GM18867 (cell line): ENCODE results near the gene REC8.

Experiments
- ATAC-seq: cut with Tn5 transposase; IDR thresholded peaks from one replicate; pipeline ENCODE4 v1.9.1; 2021; ENCODE audit warnings: mild to moderate bottlenecking, moderate library complexity; ENCODE audit not compliant: unreplicated experiment

Gene REC8

DNA sequence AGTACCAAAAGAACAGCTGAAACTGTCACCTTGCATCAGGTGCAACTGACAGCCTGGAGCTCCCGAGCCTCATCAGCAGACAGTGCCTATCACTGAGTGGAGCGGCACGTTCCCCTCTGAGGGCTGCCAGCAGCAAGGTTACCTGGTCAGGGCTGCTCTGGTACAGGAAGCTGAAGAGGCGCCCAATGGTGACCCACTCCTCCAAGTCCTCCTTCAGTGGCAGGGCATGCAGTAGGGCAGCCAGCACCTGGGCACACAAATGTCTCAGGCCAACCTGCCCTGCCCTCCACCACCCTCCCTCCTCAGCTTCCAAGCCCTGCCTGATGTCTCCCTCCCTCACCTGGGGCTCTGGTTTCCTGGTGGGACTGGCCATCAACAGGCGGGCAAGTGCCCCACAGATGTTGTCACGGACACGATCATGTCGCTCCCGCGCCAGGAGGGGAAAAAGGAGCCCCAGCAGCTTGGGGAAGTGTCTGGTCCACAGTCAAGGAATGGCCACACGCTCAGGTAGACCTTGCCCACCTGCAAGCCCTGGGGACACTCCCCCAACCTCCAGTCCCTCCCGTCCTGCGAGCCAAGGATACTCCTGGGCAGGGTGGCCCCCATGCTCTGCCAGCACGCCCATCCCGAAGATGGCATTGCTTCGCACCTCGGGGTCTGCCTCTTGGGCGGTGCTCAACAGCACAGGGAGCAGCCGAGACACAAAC, 9.6 kb downstream of the REC8 start:
- ATAC-seq: no peak

DNA sequence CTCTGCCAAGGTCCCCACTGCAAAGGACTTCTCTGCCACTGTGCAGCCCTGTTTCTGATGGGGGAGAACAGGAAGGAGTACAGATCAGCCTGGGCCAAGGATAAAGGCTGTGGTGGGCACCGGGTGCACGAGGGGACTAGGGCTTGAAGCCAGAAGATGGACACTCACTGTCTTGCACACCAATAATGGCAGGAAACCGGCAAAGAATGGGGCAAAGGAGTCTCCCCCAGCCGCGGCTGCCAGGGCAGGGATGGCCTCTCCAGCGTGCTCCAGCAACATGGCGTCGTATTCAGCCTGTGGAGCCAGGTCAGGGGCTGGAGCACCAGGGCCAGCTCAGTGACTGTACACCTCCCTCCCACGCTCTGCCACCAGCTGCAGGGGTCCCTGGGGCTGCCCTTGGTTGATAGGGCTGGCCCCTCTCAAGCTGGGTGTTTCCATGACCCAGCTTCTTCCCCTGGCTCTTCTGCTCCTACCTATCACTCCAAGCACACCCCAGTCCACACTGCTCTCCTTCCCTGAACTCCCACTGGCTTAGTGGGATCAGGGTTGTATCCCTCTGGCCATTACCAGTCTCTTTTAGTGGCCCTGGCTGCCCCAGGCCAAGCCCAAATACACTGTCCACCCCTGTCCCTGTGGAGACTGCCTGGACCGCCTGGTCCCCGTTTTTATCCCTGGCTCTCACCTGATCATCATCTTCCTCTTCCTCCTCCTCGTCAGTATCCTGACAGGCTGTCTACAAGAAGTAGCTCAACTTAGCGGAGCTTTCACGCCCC, 10.4 kb downstream of the REC8 start:
- no peak for ATAC-seq

DNA sequence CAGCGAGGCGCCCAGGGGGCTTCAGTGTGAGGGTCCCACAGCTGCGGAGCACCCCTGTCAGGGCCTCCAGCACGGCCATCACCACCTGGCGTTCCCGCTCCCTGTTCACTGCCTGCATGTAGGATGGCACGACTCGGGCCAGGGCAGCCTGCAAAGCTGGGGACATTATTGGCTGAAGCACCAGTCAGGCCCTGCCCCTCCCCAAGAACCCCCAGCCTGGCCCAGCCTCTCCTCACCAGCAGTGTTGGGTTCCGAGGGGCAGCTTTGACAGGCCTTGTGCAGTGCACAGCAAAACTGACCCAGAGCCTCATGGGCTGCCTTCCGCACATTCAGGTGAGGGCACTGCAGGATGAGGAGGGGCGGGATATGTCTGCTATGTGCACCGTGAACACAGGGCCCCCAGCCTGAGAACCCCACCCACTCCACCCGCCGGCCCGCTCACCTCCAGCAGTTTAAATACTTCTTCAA, 11.2 kb downstream of the REC8 start:
- ATAC-seq: no peak

DNA sequence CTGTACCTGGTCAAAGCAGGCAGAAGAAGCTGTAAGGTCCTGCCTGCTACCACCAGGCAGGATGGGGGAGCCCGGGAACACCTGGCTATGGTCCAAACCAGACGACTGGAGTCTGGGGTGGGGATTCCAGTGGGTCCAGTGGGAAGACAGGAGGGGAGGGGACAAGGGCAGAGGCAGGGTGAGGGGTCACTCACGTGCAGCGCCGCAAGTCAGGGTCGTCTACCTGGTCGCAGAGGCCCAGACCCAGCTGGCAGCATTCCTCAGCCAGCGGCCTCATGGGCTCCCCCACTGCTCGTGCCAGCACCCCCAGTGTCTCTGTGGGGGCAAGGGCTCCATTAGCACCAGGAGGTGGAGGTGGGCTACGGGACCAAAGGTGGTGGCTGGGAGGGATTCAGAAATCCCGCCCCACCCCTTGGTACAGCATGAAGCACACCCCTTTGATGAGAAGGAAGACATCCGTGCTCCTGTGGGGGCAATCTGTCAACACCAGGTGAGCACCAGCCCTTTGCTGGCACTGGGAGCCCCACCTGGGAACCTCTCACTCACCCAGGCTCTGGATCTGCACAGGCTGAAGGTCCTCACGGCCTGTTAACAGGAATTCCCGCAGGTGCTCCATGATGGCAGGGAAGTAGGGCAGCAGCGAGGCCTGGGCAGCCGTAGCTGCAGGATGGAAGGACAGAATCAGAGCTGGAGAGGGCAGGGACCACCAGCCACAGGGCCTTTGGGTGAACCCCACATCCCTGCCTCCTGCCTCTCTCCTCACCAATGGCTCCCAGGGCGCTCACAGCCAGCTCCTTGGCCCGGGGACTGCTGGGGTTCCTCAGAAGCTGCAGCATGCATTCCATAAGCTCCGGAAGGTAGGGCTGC, 12.5 kb downstream of the REC8 start:
- no peak for ATAC-seq

DNA sequence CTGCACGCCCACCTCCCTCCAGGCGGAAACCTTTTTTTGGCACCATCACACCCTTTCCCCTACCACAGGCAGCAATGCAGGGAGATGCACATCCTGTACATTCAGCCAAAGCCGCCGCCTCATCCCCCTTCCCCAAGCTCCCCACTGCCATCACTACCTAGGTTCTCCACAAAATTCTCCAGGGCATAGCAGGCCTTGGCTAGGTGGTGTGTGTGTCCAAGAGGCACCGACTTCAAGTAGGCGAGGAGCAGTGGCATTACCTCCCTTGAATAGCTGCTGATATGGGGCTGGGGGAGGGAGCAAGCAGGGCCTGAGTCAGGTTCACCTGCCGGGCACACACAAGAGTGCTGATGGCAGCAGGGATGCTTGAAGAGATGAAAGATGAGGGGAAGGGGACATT, 13.1 kb downstream of the REC8 start:
- ATAC-seq: no peak

DNA sequence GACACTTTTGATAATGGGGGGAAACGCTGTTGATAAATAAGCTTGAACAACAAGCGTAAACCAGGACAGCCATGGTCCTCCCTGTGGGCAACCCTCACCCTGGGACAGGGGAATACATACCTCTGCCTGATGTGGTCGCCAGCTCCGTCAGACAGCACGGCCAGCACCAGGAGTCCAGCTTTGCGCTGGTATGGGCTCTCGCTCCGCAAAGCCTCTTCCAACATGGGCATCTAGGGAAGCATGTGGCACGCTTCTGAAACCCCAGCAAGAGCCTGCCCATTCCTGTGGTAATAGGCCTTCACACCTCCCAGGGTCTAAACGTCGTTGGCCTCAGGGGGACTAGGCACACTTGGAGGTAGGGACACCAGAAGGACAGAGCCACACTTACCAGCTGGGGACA, 13.9 kb downstream of the REC8 start:
- no peak for ATAC-seq

DNA sequence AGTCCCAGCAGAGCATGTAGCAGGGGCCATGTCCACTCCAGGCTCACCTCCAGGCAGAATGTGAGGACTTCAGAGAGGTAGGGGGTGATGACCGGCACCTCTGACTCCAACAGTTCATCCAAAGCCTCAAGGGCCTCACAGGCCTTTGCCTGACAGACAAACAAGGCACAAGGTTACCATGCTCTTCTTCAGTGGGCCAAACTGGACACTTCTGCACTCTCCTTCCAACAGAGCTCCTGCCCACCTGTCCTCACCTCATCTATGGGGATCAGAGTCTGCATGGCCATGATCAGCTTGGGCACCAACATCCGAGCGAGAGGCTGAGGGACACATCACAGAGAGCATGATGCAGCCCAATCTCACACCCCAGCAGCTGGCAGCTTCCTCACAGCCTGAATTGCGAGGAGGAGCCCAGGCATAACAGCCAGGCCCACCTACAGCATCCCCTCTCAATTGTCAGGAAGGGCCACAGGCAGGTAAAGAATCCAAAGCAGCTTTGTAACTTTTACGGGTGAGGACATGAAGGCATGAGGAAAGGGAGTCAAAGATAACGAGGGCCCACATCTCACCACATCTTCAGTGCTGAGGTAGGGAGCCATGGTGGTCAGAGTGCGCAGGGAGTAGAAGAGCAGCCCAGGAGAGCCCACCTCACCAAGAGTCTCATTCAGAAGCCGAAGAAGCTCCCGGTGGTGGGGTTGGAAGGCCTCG, 15.1 kb downstream of the REC8 start:
- ATAC-seq: no peak

DNA sequence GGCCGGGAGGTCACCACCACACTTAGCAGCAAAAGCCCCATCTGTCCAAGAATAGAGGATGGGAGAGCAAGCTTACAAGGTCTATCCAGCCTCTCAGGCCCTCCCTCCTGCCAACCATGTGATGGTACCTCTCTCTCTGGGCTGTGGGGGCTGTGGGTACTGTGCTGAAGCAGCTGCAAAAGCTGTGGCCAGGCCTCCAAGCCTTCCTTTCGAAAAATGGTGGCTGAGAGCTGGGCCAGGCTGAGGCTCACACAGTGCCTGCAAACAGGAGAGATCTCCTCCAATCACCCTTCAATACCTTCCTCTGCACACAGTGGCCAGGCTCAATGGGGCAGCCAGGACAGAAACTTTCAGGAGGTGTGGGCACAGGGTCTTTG, 15.6 kb downstream of the REC8 start:
- ATAC-seq: no peak

DNA sequence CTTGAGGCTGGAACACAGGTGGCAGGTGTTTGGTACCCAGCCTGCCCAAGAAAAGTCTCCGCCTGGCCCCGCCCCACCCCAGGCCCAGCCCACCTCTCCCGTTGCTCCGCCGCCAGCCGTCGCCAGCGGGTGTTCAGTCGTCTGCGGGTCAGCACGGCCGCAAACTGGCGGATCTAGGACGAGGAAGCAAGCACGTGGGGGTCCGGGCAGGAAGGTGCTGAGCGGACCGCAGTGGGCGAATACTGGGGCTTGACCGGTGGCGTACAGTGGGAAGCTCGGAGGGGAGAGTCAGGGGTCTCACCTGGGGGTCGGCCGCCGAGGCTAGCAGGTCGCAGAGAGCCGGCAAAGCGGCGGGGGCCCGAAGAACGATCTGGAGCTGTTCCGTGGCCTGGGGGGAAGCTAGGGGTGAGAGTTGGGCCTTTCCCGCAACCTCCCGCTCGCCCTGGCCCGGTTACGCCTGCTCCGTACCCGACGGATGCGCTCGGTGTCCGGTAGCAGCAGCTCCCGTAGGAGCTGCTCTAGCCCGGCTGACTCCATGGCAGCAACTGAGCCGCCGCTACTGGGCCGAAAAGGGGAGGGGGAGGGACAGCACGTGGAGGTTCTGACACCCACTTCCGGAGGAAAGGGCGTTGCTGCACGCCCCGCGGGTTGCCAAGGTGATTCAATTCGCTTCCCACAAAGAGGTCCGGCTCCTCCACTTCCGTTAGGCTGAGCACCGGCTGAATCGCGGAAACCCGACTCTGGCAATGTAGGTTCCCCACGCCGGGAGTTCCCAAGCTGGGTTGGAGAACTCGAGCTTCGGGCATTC, 16.6 kb downstream of the REC8 start, which contains the start of gene IPO4:
IPO4 (minus strand) TSS at position 566 of the 808 bp plus-strand sequence; CDS start at position 537, 29 bp downstream.
- ATAC-seq: peak; percentile 89

DNA sequence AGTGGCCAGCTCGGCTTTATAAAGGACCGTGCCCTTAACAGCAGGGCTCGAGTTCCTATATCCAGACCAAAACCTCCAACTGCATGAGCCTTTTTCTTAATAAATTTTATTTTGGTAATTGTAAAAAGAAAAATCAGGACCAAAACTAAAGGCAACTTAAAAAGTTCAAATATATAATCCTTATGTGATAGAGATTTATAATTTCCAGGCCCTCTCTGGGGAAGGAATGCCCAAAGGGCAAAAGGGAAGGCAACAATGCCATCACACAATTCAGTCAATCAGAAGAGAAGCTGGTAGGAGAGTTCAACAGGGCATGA, 17.1 kb downstream of the REC8 start:
- ATAC-seq: no peak

DNA sequence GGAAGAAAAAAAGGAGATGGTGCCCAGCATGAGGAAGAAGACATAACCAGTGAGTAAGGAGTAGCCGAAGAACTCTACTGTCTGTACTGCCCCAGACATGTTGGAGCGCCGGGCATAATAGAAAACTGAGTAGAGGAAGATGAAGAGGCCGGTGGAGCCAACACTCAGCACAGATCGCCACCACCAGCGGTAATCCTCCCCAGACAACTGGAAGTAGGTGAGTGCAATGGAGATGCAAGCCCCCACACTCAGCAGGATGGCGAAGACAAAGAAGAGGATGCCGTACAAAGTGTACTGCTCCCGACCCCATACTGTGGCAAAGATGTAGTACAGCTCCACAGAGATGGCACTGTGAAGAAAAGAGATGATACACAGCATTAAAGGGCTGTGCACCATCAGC, 17.6 kb downstream of the REC8 start:
- no peak for ATAC-seq

DNA sequence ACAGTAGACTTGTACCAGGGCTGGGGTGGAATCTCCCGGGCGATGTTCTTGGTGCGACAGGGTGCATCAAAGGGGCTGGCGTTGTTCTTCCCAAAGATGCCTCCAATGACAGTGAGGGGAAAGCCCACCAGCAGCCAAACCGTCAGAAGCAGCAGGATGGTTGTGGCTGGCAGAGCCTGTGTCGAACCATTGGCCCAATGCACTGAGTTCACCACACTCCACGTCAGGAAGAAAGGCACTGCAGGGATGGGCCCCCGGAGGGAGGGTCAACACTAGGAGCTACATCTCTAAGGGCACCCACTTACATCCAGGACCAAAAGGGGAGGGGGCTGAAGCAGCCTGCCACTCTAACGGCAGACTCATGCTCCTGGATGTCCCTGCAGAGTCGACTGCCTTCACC, 18.5 kb downstream of the REC8 start:
- no peak for ATAC-seq

DNA sequence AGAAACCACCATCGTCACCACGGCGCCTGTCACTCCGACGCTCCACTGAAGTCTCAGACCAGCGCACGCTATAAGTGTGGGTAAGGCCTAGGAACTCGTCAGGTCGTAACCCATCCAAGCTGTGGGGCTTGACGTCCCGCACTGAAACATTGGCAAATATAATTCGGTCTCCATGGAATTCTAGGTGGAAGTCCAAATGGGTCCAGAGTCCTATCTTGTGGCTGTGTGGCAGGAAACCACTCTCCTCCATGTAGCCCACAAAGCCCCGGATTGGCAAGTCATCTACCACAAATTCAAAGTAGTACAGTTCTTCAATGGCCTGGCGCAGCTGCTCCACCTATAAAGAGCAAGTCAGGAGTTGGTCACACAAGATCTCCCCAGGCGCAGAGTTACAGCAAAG, 21.1 kb downstream of the REC8 start:
- no peak for ATAC-seq

DNA sequence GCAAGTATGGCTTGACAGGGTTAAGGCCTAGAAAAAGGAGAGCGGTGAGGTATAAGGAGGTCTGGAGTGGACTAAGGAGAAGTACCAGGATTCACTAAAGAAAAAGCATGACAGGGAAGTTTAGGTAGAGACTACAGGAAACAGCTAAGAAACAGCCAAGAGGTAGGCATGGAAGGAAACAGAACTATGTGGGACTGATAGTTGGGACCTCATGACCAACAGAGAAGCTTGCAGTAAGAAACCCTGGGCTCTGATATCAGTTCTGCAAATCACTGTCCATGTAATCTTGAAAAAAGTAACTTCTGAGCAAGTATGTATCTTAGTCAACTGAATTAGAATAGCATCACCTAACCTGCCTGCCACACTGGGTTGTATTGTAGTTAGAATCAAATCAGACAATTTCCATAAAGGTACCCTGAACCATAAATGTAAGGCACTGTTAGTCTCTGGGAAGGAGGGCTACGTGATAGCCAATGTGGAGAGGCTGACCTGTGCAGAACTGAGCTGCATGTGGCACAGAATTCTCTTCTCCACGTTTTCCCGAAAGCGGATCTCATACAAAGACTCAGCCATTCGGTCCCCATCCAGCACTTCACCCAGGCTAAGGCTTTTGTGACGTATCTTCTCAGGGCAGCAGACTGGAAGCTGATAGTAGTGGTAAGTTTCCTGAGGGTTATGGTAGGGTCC, 22.4 kb downstream of the REC8 start:
- no peak for ATAC-seq

DNA sequence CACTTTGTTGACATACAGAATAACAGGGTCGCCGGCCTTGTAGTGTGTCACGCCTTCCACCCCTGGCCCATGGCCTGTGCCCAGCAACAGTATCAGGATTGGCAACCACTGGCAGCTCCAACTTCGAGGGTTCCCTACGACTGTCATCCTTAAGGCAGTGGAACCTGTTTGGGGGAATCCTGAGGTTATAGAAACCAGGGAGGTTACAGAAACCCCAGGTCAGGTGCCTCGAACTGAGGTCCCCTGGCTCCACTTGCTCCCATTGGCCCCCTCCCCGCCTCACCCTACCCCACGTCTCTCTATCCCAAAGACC, 22.9 kb downstream of the REC8 start:
- ATAC-seq: no peak

DNA sequence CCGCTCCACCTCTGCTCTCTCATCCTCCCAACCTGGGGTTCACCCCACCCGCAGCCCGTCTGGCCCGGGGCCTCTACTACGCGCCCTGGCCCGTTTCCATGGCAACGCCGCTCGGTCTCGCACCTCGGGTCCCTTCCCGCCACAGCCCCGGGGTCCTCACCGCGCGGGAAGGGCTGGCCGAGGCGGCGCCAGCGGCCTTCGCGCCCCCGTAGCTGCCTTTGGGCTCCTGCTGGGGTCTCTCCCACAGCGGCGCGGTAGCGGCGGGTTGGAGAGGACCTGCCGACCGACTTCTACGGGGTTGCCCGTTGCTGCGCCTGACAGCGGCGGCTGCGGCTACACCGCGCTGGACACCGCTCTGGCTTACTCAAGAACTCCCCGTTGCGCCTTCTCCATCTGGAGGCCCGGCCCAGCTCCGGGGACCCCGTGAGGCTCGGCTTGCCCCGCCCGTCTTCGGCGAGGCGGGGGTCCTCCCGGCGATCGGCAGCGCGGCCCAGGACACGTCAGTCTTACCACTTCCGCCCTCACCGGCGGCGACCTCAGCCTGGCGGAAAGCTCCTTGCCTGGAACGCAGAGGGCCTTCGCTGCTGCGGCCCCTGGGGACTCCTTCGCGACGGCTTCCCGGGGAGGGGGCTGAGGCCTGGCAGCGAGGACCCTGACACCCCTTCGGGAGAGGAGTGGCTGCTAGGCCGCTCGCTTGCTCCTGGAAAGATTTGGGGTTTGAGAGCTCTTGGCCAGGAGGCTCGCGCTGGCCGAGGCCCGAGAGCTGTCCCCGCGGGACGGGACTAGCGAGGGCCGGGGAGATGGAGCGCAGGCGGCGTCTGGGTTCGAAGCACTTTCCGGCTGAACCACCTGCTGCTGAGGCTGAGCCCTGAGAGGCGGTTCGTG, 23.5 kb downstream of the REC8 start, which contains the start of gene TM9SF1:
TM9SF1 (minus strand) TSS at position 256 of the 885 bp plus-strand sequence. CDS start 422 bp downstream, outside the sequence.
- peak; percentile 81 for ATAC-seq

DNA sequence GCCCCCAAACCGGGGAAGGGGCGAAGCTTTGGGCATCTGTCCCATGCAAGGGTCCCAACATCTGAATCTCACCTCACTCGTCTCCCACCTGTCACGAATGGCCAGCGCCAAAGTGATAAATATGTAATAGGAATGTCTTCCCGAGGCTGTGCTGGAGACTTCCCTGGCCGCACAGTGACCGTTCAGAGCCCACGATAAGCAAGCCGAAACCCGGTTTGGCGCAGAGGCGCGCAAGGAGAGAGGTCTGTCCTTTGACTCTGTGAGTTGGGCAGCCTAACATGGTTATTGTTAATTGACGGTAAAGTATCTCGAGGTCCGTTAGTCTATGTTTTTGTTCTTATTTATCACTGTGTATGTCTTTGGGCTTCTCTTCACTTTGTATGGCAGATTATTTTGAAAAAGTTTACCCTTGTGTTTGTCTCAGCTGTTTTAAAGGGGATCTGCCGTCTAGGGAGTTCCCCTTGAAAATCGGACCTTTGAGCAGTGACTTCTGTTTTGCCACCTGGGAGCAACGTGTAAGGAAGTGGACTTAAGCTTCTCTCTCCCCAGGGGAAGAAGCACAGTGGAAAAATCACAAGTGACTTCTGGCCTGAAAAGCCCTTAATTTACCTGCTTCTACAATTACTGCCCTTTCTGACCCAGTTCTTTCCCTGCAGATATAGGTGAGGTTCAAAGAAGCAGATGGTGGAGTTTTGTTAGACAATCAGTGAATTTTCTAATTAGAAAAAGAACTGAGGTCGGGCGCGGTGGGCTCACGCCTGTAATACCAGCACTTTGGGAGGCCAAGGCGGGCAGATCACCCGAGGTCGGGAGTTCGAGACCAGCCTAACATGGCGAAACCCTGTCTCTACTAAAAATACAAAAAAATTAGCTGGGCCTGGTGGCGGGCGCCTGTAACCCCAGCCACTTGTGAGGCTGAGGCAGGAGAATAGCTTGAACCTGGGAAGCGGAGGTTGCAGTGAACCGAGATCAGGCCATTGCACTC, 24.5 kb downstream of the REC8 start:
- peak; percentile 24 for ATAC-seq
